IPS-18a (cell line): ENCODE results near the gene TBC1D8B.
"Not testable (repeated sequence)": the region's sequence is repeated elsewhere in the genome, so short reads cannot be mapped to it uniquely, and the experiment has no call there.

Experiments used
- H3K27ac ChIP-seq: one replicate; pipeline ENCODE4 v1.5.1; 2013; ENCODE audit warnings: low read length
- H3K27me3 ChIP-seq: one replicate; pipeline ENCODE4 v1.6.1; 2013; ENCODE audit warnings: mild to moderate bottlenecking, low read length; ENCODE audit not compliant: control insufficient read depth, insufficient read depth
- H3K36me3 ChIP-seq: one replicate; pipeline ENCODE4 v1.6.1; 2013; ENCODE audit warnings: low read depth, low read length; ENCODE audit not compliant: control insufficient read depth
- H3K4me1 ChIP-seq: one replicate; pipeline ENCODE4 v1.6.1; 2013; ENCODE audit warnings: low read depth, low read length; ENCODE audit not compliant: control insufficient read depth
- H3K4me3 ChIP-seq: one replicate; pipeline ENCODE4 v1.5.1; 2013; ENCODE audit warnings: low read length
- H3K9ac ChIP-seq: one replicate; pipeline ENCODE4 v1.6.1; 2013; ENCODE audit warnings: mild to moderate bottlenecking, low read length, moderate library complexity
- H3K9me3 ChIP-seq: one replicate; pipeline ENCODE4 v1.6.1; 2013; ENCODE audit warnings: low read depth, low read length; ENCODE audit not compliant: control insufficient read depth

TBC1D8B gene

GRCh38 chrX:106862972-106863688, 60.7 kb downstream of the TBC1D8B start:
- H3K4me1 ChIP-seq: no peaks in the 10 kb centered on the region
- H3K9ac ChIP-seq: no peak overlapping the region
- no peak overlapping the region for H3K27ac ChIP-seq
- no peak overlapping the region for H3K4me3 ChIP-seq
- H3K9me3 ChIP-seq: no peaks in the 10 kb centered on the region
- no peaks in the 10 kb centered on the region for H3K36me3 ChIP-seq
- H3K27me3 ChIP-seq: no peaks in the 10 kb centered on the region

- Histone ChIP-seq H3K27me3 (no peaks in the 10 kb centered on the region), H3K4me1 (no peaks in the 10 kb centered on the region), H3K36me3 (no peaks in the 10 kb centered on the region), H3K9me3 (no peaks in the 10 kb centered on the region), H3K4me3 (no peak overlapping the region), H3K9ac (no peak overlapping the region), H3K27ac (no peak overlapping the region)
Observed at GRCh38 chrX:106863697-106864096, 61.2 kb downstream of the TBC1D8B start.

- not testable (repeated sequence) for H3K27me3 ChIP-seq, H3K9me3 ChIP-seq, H3K36me3 ChIP-seq, H3K4me1 ChIP-seq, H3K9ac ChIP-seq, H3K4me3 ChIP-seq, H3K27ac ChIP-seq
Observed at GRCh38 chrX:106872796-106873195, 70.3 kb downstream of the TBC1D8B start.

- H3K4me1 ChIP-seq: peaks cover 6% of the 10 kb centered on the region
- no peaks in the 10 kb centered on the region for H3K36me3 ChIP-seq
- H3K9ac ChIP-seq: no peak overlapping the region
- no peak overlapping the region for H3K4me3 ChIP-seq
- no peaks in the 10 kb centered on the region for H3K27me3 ChIP-seq
- H3K27ac ChIP-seq: no peak overlapping the region
- H3K9me3 ChIP-seq: no peaks in the 10 kb centered on the region
Observed at GRCh38 chrX:106874075-106874474, 71.6 kb downstream of the TBC1D8B start.

GRCh38 chrX:106875151-106875550, 72.7 kb downstream of the TBC1D8B start:
- Histone ChIP-seq H3K9me3 (no peaks in the 10 kb centered on the region), H3K27ac (no peak overlapping the region), H3K9ac (no peak overlapping the region)

GRCh38 chrX:106889468-106889867, 87.0 kb downstream of the TBC1D8B start:
- Histone ChIP-seq H3K4me3 (no peak overlapping the region), H3K9me3 (no peaks in the 10 kb centered on the region), H3K4me1 (no peaks in the 10 kb centered on the region), H3K36me3 (no peaks in the 10 kb centered on the region), H3K27me3 (no peaks in the 10 kb centered on the region), H3K27ac (no peak overlapping the region), H3K9ac (no peak overlapping the region)

More at GRCh38 chrX:106875151-106875550, 72.7 kb downstream of the TBC1D8B start:
- Histone ChIP-seq H3K27me3 (no peaks in the 10 kb centered on the region), H3K36me3 (no peaks in the 10 kb centered on the region), H3K4me1 (peaks cover 6% of the 10 kb centered on the region), H3K4me3 (no peak overlapping the region)

- H3K4me3 ChIP-seq: no peak overlapping the region
- H3K4me1 ChIP-seq: no peaks in the 10 kb centered on the region
- no peaks in the 10 kb centered on the region for H3K9me3 ChIP-seq
- H3K9ac ChIP-seq: no peak overlapping the region
- H3K27ac ChIP-seq: no peak overlapping the region
- no peaks in the 10 kb centered on the region for H3K36me3 ChIP-seq
- no peaks in the 10 kb centered on the region for H3K27me3 ChIP-seq
Observed at GRCh38 chrX:106891762-106892460, 89.4 kb downstream of the TBC1D8B start.

- no peak overlapping the region for H3K27ac ChIP-seq
- no peak overlapping the region for H3K9ac ChIP-seq
- no peaks in the 10 kb centered on the region for H3K4me1 ChIP-seq
- H3K4me3 ChIP-seq: no peak overlapping the region
- H3K27me3 ChIP-seq: no peaks in the 10 kb centered on the region
- H3K9me3 ChIP-seq: no peaks in the 10 kb centered on the region
- H3K36me3 ChIP-seq: no peaks in the 10 kb centered on the region
Observed at GRCh38 chrX:106894392-106894909, 92.0 kb downstream of the TBC1D8B start.

GRCh38 chrX:106894978-106895452, 92.5 kb downstream of the TBC1D8B start:
- Histone ChIP-seq H3K27ac (no peak overlapping the region), H3K4me3 (no peak overlapping the region), H3K27me3 (no peaks in the 10 kb centered on the region), H3K4me1 (no peaks in the 10 kb centered on the region), H3K9ac (no peak overlapping the region), H3K36me3 (no peaks in the 10 kb centered on the region), H3K9me3 (no peaks in the 10 kb centered on the region)

GRCh38 chrX:106897259-106897658, 94.8 kb downstream of the TBC1D8B start:
- no peak overlapping the region for H3K9ac ChIP-seq
- no peaks in the 10 kb centered on the region for H3K36me3 ChIP-seq
- no peaks in the 10 kb centered on the region for H3K27me3 ChIP-seq
- H3K9me3 ChIP-seq: no peaks in the 10 kb centered on the region
- H3K4me1 ChIP-seq: no peaks in the 10 kb centered on the region
- no peak overlapping the region for H3K27ac ChIP-seq
- no peak overlapping the region for H3K4me3 ChIP-seq

- no peaks in the 10 kb centered on the region for H3K9me3 ChIP-seq
Observed at GRCh38 chrX:106898462-106898861, 96.0 kb downstream of the TBC1D8B start.

More at GRCh38 chrX:106898462-106898861, 96.0 kb downstream of the TBC1D8B start:
- no peak overlapping the region for H3K9ac ChIP-seq
- H3K4me1 ChIP-seq: no peaks in the 10 kb centered on the region
- no peaks in the 10 kb centered on the region for H3K27me3 ChIP-seq
- H3K4me3 ChIP-seq: no peak overlapping the region
- no peak overlapping the region for H3K27ac ChIP-seq
- H3K36me3 ChIP-seq: no peaks in the 10 kb centered on the region
